ENCODE measurements around the gene EZH2.

The EZH2 gene

GRCh38 chr7:148804343-148805235 lies 79.5 kb downstream of the EZH2 start:
- no peak for DNase-seq

- DNase-seq: no peak
Measured at GRCh38 chr7:148803094-148803493, 81.0 kb downstream of the EZH2 start.

GRCh38 chr7:148802101-148802493 lies 82.0 kb downstream of the EZH2 start:
- DNase-seq: no peak

- no peak for DNase-seq
Measured at GRCh38 chr7:148800677-148801076, 83.4 kb downstream of the EZH2 start.

- DNase-seq: no peak
Measured at GRCh38 chr7:148799893-148800555, 84.1 kb downstream of the EZH2 start.

GRCh38 chr7:148796841-148797240 lies 87.2 kb downstream of the EZH2 start:
- DNase-seq: no peak

GRCh38 chr7:148794476-148794875 lies 89.6 kb downstream of the EZH2 start:
- no peak for DNase-seq

GRCh38 chr7:148793590-148793989 lies 90.5 kb downstream of the EZH2 start:
- DNase-seq: no peak

- no peak for DNase-seq
Measured at GRCh38 chr7:148791546-148791945, 92.5 kb downstream of the EZH2 start.

- no peak for DNase-seq
Measured at GRCh38 chr7:148790850-148791249, 93.2 kb downstream of the EZH2 start.

- no peak for DNase-seq
Measured at GRCh38 chr7:148790131-148790726, 93.9 kb downstream of the EZH2 start.

- no peak for DNase-seq
Measured at GRCh38 chr7:148789220-148789619, 94.9 kb downstream of the EZH2 start.

GRCh38 chr7:148787571-148788295 lies 96.4 kb downstream of the EZH2 start:
- DNase-seq: no peak

- DNase-seq: no peak
Measured at GRCh38 chr7:148783801-148784527, 100.1 kb downstream of the EZH2 start.

GRCh38 chr7:148782757-148783456 lies 101.2 kb downstream of the EZH2 start:
- no peak for DNase-seq

- no peak for DNase-seq
Measured at GRCh38 chr7:148774471-148774870, 109.6 kb downstream of the EZH2 start.

- no peak for DNase-seq
Measured at GRCh38 chr7:148773334-148773733, 110.8 kb downstream of the EZH2 start.

- DNase-seq: no peak
Measured at GRCh38 chr7:148772297-148773089, 111.6 kb downstream of the EZH2 start.

- no peak for DNase-seq
Measured at GRCh38 chr7:148770004-148770403, 114.1 kb downstream of the EZH2 start.

GRCh38 chr7:148763622-148764021 lies 120.5 kb downstream of the EZH2 start:
- DNase-seq: no peak
